ENCODE results near the gene NCF4.

- TF ChIP-seq CTCF (conservative IDR thresholded peaks at IDR 0.05; ENCODE audit: low read depth, low read length) (no peak), MXI1 (IDR thresholded peaks at IDR 0.05; ENCODE audit: borderline replicate concordance, low read depth, low read length) (no peak), USF2 (IDR thresholded peaks at IDR 0.05; ENCODE audit: low read depth, low read length) (no peak), POLR2A (IDR thresholded peaks at IDR 0.05; ENCODE audit: low read depth, low read length) (no peak), FOS (IDR thresholded peaks at IDR 0.05; ENCODE audit: low read depth, low read length) (no peak), RCOR1 (IDR thresholded peaks at IDR 0.05; ENCODE audit: insufficient replicate concordance, low read length) (no peak), RFX5 (IDR thresholded peaks at IDR 0.05; ENCODE audit: low read depth, low read length) (no peak)
Observed at GRCh38 chr22:36858156-36858555, 2.6 kb upstream of the NCF4 start.

All from IMR-90 (cell line).